WTC11 (cell line): ENCODE measurements around the gene TFEB.

Experiments
- ATF6 ChIP-seq: sonication (generic); formaldehyde crosslinking; IDR thresholded peaks from 2 replicates; pipeline ENCODE4 v1.8.1; 2023; ENCODE audit warnings: mild to moderate bottlenecking, missing genetic modification reagents
- CREB1 ChIP-seq: sonication (generic); formaldehyde crosslinking; IDR thresholded peaks from 2 replicates; pipeline ENCODE4 v1.8.0; 2023; ENCODE audit warnings: mild to moderate bottlenecking, missing genetic modification reagents
- CTCF ChIP-seq: fragments of 200-600 bp; IDR thresholded peaks from 2 replicates; pipeline ENCODE4 v1.8.0; 2022; ENCODE audit warnings: antibody characterized with exemption
- E2F4 ChIP-seq: sonication (generic); formaldehyde crosslinking; IDR thresholded peaks from 2 replicates; pipeline ENCODE4 v1.8.1; 2022; ENCODE audit warnings: low read depth, mild to moderate bottlenecking, moderate library complexity, missing genetic modification reagents, borderline replicate concordance
- MAX ChIP-seq: sonication (generic); formaldehyde crosslinking; IDR thresholded peaks from 2 replicates; pipeline ENCODE4 v1.8.0; 2022; ENCODE audit warnings: mild to moderate bottlenecking, missing genetic modification reagents
- MYBL2 ChIP-seq: sonication (generic); formaldehyde crosslinking; IDR thresholded peaks from 2 replicates; pipeline ENCODE4 v1.8.1; 2023; ENCODE audit warnings: mild to moderate bottlenecking, moderate library complexity, missing genetic modification reagents
- PREB ChIP-seq: sonication (generic); formaldehyde crosslinking; IDR thresholded peaks from 2 replicates; pipeline ENCODE4 v1.8.1; 2022; ENCODE audit warnings: mild to moderate bottlenecking, missing genetic modification reagents, moderate library complexity, borderline replicate concordance
- RELA ChIP-seq: sonication (generic); formaldehyde crosslinking; IDR thresholded peaks from 2 replicates; pipeline ENCODE4 v1.8.1; 2022; ENCODE audit warnings: missing genetic modification reagents, mild to moderate bottlenecking, borderline replicate concordance
- STAT6 ChIP-seq: sonication (generic); formaldehyde crosslinking; conservative IDR thresholded peaks from 2 replicates; pipeline ENCODE4 v1.8.1; 2023; ENCODE audit warnings: mild to moderate bottlenecking, low read depth, missing genetic modification reagents, moderate library complexity
- TEAD1 ChIP-seq: sonication (generic); formaldehyde crosslinking; IDR thresholded peaks from 2 replicates; pipeline ENCODE4 v1.8.0; 2022; ENCODE audit warnings: mild to moderate bottlenecking, missing genetic modification reagents
- ZNF121 ChIP-seq: sonication (generic); formaldehyde crosslinking; IDR thresholded peaks from 2 replicates; pipeline ENCODE4 v1.8.0; 2023; ENCODE audit warnings: missing genetic modification reagents
- ZNF317 ChIP-seq: sonication (generic); formaldehyde crosslinking; IDR thresholded peaks from 2 replicates; pipeline ENCODE4 v1.8.1; 2023; ENCODE audit warnings: low read depth, mild to moderate bottlenecking, moderate library complexity, missing genetic modification reagents, borderline replicate concordance
- ZNF512 ChIP-seq: sonication (generic); formaldehyde crosslinking; IDR thresholded peaks from 2 replicates; pipeline ENCODE4 v1.8.1; 2022; ENCODE audit warnings: missing genetic modification reagents, borderline replicate concordance
- ZNF671 ChIP-seq: fragments of 250-450 bp; sonication (Bioruptor Pico); IDR thresholded peaks from 2 replicates; pipeline ENCODE4 v1.8.0; 2021; ENCODE audit warnings: mild to moderate bottlenecking

GRCh38 chr6:41728954-41729353 lies 6.5 kb downstream of the TFEB start:
- TF ChIP-seq RELA (CRISPR knock-in tag) (no peak), ZNF317 (no peak), ATF6 (no peak), E2F4 (CRISPR knock-in tag) (no peak), ZNF121 (CRISPR knock-in tag) (no peak), CTCF (no peak), MAX (CRISPR knock-in tag) (no peak), PREB (no peak), ZNF671 (no peak), ZNF512 (no peak), MYBL2 (CRISPR knock-in tag) (no peak), CREB1 (CRISPR knock-in tag) (no peak), TEAD1 (CRISPR knock-in tag) (no peak), STAT6 (CRISPR knock-in tag) (no peak)
